Fibroblast of lung (primary cell): ENCODE data around the gene ACAA1. TPM values are rescaled to one million over a fixed set of nuclear protein-coding genes. Genes with fewer than 3 reads are reported as not detected.
"Not testable (repeated sequence)": the region's sequence is repeated elsewhere in the genome, so short reads cannot be mapped to it uniquely, and the experiment has no call there.

Source experiments
- DNase-seq, 2 donors: peaks; one replicate each; pipeline versions ENCODE4 v3.0.0 to v3.0.0-alpha.2; 2010; ENCODE audit warnings: low read depth in 2 of 2
- H2AFZ ChIP-seq: 2 replicates; pipeline ENCODE4 v1.5.1; 2012; ENCODE audit warnings: low read length, control low read depth, inconsistent platforms
- H3K27ac ChIP-seq: 2 replicates; pipeline ENCODE4 v1.5.1; 2011; ENCODE audit warnings: low read length, control low read depth; ENCODE audit not compliant: insufficient read depth
- H3K27me3 ChIP-seq: 2 replicates; pipeline ENCODE4 v1.5.1; 2011; ENCODE audit warnings: mild to moderate bottlenecking, low read length; ENCODE audit not compliant: control insufficient read depth, insufficient read depth
- H3K36me3 ChIP-seq: 2 replicates; pipeline ENCODE4 v1.5.1; 2011; ENCODE audit warnings: low read length; ENCODE audit not compliant: control insufficient read depth, insufficient read depth
- H3K4me1 ChIP-seq: 2 replicates; pipeline ENCODE4 v1.5.1; 2011; ENCODE audit warnings: low read length; ENCODE audit not compliant: control insufficient read depth, insufficient read depth; ENCODE audit errors: extremely low read depth
- H3K4me2 ChIP-seq: 2 replicates; pipeline ENCODE4 v1.5.1; 2011; ENCODE audit warnings: low read length, control low read depth; ENCODE audit not compliant: insufficient read depth; ENCODE audit errors: extremely low read depth
- H3K4me3 ChIP-seq, 4 experiments: fragments of 200-600 bp in 1 of 4; sonication (generic) in 1 of 4; replicated peaks in 1 of 4; 2 replicates each; pipeline ENCODE4 v1.5.1; 2011 to 2016; ENCODE audit warnings: low read length in 4 of 4, low read depth in 3 of 4, mild to moderate bottlenecking in 3 of 4, control low read depth in 2 of 4, inconsistent platforms in 1 of 4, mixed read lengths in 1 of 4; ENCODE audit not compliant: insufficient read depth in 1 of 4; ENCODE audit errors: control extremely low read depth in 1 of 4
- H3K79me2 ChIP-seq: 2 replicates; pipeline ENCODE4 v1.5.1; 2012; ENCODE audit warnings: mild to moderate bottlenecking, low read length, inconsistent platforms; ENCODE audit not compliant: control insufficient read depth, insufficient read depth
- H3K9ac ChIP-seq: 2 replicates; pipeline ENCODE4 v1.5.1; 2011; ENCODE audit warnings: mild to moderate bottlenecking, low read length, control low read depth; ENCODE audit not compliant: insufficient read depth
- H3K9me3 ChIP-seq: 2 replicates; pipeline ENCODE4 v1.5.1; 2012; ENCODE audit warnings: low read depth, low read length; ENCODE audit not compliant: control insufficient read depth, insufficient read depth
- H4K20me1 ChIP-seq: 2 replicates; pipeline ENCODE4 v1.5.1; 2011; ENCODE audit warnings: low read length; ENCODE audit not compliant: control insufficient read depth, insufficient read depth; ENCODE audit errors: extremely low read depth
- CTCF ChIP-seq, 2 donors: IDR thresholded peaks in 1 of 2; conservative IDR thresholded peaks in 1 of 2; 1 replicate in 1 of 2; 2 replicates in 1 of 2; pipeline ENCODE4 v1.5.1; 2011 to 2012; ENCODE audit warnings: low read length in 2 of 2, control low read depth in 1 of 2, inconsistent platforms in 1 of 2, low read depth in 1 of 2, mild to moderate bottlenecking in 1 of 2
- EZH2 ChIP-seq: IDR thresholded peaks from 2 replicates; pipeline ENCODE4 v1.5.1; 2012; ENCODE audit warnings: low read length, control low read depth, mild to moderate bottlenecking; ENCODE audit errors: missing control alignments
- polyA plus RNA-seq, 2 donors: library from polyadenylated mRNA; depleted of rRNA in 1 of 2; stranded (reverse) in 1 of 2; unstranded in 1 of 2; fragments of >200 nt; gene quantifications; 2 replicates each; pipeline ENCODE4 v1.2.1, GENCODE V29; 2011 to 2012; ENCODE audit warnings: missing spikeins in 1 of 2
- total RNA-seq: library from RNA; depleted of rRNA; stranded (reverse); fragments of >200 nt; gene quantifications from 2 replicates; pipeline ENCODE4 v1.2.1, GENCODE V29; 2014

ACAA1 gene
- total and polyA plus RNA-seq, 2 donors (not counting 1 experiment from before 2014, with no cell fraction given): 40.6 to 41.0 TPM

DNA sequence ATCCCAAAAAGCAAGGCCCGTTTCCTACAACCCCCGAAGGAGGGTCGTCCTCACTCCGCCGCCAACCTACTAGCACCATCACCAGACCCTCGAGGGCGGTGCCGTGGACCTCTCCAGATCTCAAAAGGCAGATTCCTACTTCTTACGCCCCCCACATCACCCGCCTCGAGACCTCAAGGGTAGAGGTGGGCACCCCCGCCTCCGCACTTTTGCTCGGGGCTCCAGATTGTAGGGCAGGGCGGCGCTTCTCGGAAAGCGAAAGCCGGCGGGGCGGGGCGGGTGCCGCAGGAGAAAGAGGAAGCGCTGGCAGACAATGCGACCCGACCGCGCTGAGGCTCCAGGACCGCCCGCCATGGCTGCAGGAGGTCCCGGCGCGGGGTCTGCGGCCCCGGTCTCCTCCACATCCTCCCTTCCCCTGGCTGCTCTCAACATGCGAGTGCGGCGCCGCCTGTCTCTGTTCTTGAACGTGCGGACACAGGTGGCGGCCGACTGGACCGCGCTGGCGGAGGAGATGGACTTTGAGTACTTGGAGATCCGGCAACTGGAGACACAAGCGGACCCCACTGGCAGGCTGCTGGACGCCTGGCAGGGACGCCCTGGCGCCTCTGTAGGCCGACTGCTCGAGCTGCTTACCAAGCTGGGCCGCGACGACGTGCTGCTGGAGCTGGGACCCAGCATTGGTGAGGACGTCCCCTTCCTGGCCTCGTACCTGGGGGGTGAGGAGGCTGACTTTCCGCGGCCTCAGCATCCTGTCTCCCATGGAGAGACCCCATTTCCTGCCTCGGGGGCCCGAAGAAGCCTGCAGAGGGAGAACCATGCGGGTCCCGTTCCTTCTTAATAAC is 1.6 kb upstream of the ACAA1 start, which contains the start of gene MYD88:
TSS of gene MYD88 (plus strand) at position 313 of the 842 bp plus-strand sequence. CDS start at position 353, 40 bp downstream.
- H3K27ac ChIP-seq: peak within 1 kb of the TSS; percentile 75
- peak; percentile 52 to 60 for DNase-seq
- peaks cover 5% of the 10 kb centered on the region for H3K36me3 ChIP-seq
- peak within 1 kb of the TSS; percentile 98 for H3K4me2 ChIP-seq
- peak within 1 kb of the TSS; percentile 78 for H3K9ac ChIP-seq
- H3K9me3 ChIP-seq: no peaks in the 10 kb centered on the region
- TF ChIP-seq CTCF (conservative IDR thresholded peaks at IDR 0.05 in 1 of 2, IDR thresholded peaks at IDR 0.05 in 1 of 2; ENCODE audit: low read depth in 1 of 2, low read length in 2 of 2): no peak
- TF ChIP-seq EZH2: no peak
- peak within 1 kb of the TSS; percentile 84 for H2AFZ ChIP-seq
- peak within 1 kb of the TSS; percentile 73 to 82 (median 80) for H3K4me3 ChIP-seq
- H3K27me3 ChIP-seq: no peaks in the 10 kb centered on the region
- H4K20me1 ChIP-seq: no peaks in the 10 kb centered on the region
- H3K79me2 ChIP-seq: peaks cover 18% of the 10 kb centered on the region
- H3K4me1 ChIP-seq: peaks cover 12% of the 10 kb centered on the region

DNA sequence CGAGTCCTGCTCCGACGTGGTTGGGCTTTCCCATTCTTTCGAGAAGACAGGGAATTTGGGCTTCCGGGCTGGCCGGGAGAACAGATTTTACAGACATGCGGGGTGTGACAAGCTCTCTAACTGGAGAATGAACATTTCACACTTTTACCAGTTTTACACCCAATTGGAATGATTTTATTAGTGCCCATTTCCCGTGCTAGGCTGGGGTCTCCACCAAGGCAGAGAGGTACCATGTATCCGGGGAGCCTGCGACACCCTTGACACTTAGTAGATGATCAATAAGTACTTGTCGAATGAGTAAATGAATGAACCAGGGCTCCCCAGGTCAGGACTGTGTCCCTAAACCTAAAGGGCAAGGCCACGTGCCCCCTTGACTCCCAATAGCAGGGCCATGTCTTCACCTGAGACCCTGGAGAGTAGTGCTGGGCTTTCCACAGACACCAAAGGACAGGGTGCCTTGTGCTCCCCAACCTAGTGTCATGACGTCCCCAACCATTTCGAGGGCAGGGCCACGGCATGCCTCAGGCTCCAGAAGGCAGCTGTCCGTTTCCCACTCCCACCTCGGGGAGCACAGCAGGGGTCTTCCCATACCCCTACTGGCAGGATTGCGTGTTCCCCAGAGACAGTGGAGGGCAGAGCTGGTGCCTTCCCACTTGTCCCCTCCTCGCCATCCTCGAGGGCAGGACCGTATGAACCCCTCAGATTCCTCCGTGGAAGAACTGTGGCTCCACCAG is 855 bp upstream of the ACAA1 start:
- H3K4me1 ChIP-seq: peaks cover 12% of the 10 kb centered on the region
- H3K27me3 ChIP-seq: no peaks in the 10 kb centered on the region
- H3K27ac ChIP-seq: peak overlapping the region; percentile 75
- H3K9me3 ChIP-seq: no peaks in the 10 kb centered on the region
- H3K4me2 ChIP-seq: peak overlapping the region; percentile 94
- no peaks in the 10 kb centered on the region for H4K20me1 ChIP-seq
- H3K9ac ChIP-seq: peak overlapping the region; percentile 67
- peaks cover 18% of the 10 kb centered on the region for H3K79me2 ChIP-seq
- H3K4me3 ChIP-seq: peak overlapping the region; percentile 73 to 82 (median 80)
- peak in 1 of 2 donors; percentile 5 for DNase-seq
- no peak for TF ChIP-seq EZH2
- no peak for TF ChIP-seq CTCF (conservative IDR thresholded peaks at IDR 0.05 in 1 of 2, IDR thresholded peaks at IDR 0.05 in 1 of 2; ENCODE audit: low read depth in 1 of 2, low read length in 2 of 2)
- H2AFZ ChIP-seq: peak overlapping the region; percentile 84
- H3K36me3 ChIP-seq: peaks cover 7% of the 10 kb centered on the region

GRCh38 chr3:38136393-38136776 is 542 bp downstream of the ACAA1 start:
- Histone ChIP-seq H2AFZ (peak overlapping the region; percentile 94), H3K4me3 (peak overlapping the region; percentile 77 to 87 (median 80)), H3K9me3 (no peaks in the 10 kb centered on the region), H4K20me1 (no peaks in the 10 kb centered on the region), H3K9ac (peak overlapping the region; percentile 84), H3K27me3 (no peaks in the 10 kb centered on the region), H3K79me2 (peaks cover 18% of the 10 kb centered on the region), H3K27ac (peak overlapping the region; percentile 75), H3K36me3 (peaks cover 6% of the 10 kb centered on the region), H3K4me1 (peaks cover 12% of the 10 kb centered on the region), H3K4me2 (peak overlapping the region; percentile 75)
- no peak for TF ChIP-seq EZH2
- no peak for TF ChIP-seq CTCF (conservative IDR thresholded peaks at IDR 0.05 in 1 of 2, IDR thresholded peaks at IDR 0.05 in 1 of 2; ENCODE audit: low read depth in 1 of 2, low read length in 2 of 2)
- DNase-seq: peak; percentile 32 to 46

DNA sequence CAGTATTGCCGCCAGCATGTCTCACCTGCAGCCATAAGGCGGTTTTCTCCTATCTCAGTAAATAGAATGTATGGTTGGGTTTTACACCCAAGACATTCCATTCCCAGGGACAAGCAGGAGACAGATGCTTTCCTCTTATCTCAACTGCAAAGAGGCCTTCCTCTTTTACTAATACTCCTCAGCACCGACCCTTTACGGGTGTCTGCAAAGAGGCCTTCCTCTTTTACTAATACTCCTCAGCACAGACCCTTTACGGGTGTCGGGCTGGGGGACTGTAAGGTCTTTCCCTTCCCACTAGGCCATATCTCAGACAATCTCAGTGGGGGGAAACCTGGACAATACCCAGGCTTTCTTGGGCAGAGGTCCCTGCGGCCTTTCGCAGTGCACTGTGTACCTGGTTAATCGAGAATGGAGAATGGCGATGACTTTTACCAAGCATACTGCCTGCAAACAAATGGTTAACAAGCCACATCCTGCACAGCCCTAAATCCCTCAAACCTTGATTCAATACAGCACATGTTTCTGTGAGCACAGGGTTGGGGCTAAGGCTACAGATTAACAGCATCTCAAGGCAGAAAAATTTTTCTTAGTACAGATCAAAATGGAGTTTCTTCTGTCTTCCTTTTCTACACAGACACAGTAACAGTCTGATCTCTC is 1.2 kb downstream of the ACAA1 start:
- H3K36me3 ChIP-seq, H4K20me1 ChIP-seq, H3K9me3 ChIP-seq, H3K27me3 ChIP-seq, H3K9ac ChIP-seq, H2AFZ ChIP-seq, DNase-seq: not testable (repeated sequence)
- peak overlapping the region; percentile 75 for H3K4me2 ChIP-seq
- peak overlapping the region; percentile 77 to 87 (median 80) for H3K4me3 ChIP-seq
- H3K27ac ChIP-seq: peak overlapping the region; percentile 75
- peaks cover 18% of the 10 kb centered on the region for H3K79me2 ChIP-seq
- H3K4me1 ChIP-seq: peaks cover 12% of the 10 kb centered on the region
